Occipital lobe (tissue), 2 donors: ENCODE measurements around the gene TRAFD1. TPM values are rescaled to one million over a fixed set of nuclear protein-coding genes. Genes with fewer than 3 reads are reported as not detected.

Experiments used
- DNase-seq: peaks from one replicate; lab custom pipeline; 2025; lab: John Stamatoyannopoulos, UW
- total RNA-seq: library from RNA; depleted of rRNA; stranded (reverse); fragments of >200 nt; gene quantifications from one replicate; pipeline ENCODE4 v1.2.3, GENCODE V29; 2014

TRAFD1 gene
- total RNA-seq, 1 donor from 2014 or later = 46.5 TPM

- DNase-seq = no peak
Measured at GRCh38 chr12:112175361-112176155, 50.2 kb downstream of the TRAFD1 start.

DNA sequence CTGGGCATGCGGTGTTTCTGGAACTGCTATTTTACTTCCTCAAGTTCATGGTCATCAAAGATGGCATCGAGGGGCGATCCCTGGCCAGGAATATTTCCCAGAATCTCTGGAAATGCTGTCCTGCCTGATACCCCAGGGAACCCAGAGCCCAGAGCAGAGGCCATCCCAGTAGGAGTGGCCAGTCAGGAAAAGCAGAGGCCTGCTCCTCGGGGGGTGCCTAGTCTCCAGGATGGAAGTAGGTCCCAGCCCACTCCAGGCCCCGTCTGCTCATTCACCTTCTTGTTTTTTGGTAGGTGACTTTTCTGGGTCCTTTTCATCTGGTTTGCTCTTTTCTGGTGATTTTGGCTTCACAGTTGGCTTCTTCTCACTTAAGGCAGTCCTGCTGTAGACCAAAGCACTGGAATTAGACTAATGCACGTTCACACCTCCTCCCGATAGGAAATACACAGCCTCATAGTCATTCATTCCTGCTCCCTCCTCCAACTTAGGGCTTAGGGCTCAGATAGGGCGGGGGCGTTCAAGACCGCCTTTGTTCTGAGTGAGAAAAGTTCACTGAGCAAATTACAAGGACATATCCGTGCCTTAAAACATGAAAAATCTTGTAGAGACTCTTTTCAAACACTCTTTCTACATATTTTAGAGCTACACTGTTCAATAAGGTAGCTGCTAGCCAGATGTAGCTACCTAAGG lies 51.1 kb downstream of the TRAFD1 start:
- DNase-seq = no peak

DNA sequence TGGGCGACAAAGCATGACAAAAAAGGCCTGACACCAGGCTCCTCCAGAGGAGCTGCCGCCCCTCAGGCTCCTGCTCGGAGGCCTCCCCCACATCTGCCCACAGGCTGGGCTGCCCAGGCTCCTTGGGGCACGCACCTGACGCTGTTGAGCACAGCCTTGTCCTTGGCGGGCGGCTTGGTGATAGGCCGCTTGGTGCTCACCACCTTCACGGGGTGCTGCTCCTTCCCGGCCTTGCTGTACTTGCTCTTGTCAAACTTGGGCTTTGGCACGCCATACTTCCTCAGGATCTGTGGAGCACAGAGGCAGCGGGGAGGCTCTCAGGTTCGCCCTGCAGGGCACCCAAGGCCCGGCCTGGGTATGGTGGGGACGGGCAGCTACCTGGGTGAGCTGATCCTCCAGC lies 53.4 kb downstream of the TRAFD1 start:
- no peak for DNase-seq

DNA sequence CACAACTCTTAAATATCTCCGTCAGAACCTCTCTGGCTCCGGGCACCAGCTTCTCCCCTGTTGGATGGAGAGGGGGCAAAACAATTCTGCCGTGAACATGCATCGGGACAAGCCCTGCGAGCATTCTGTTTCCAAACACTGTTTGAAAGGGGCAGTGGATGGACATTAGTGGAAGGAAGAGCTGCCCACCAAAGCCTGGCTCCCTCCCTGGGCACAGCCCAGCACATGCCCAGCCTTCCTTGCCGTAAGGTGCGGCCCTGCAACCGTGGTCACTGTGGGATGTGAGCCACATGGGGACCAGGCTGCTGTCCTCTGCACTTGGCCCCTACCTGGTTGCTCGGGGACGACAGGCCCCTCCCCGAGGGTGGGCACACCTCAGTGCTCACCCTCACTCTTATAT lies 54.0 kb downstream of the TRAFD1 start:
- no peak for DNase-seq

GRCh38 chr12:112179916-112180315 lies 54.6 kb downstream of the TRAFD1 start:
- DNase-seq = no peak

GRCh38 chr12:112180422-112180821 lies 55.1 kb downstream of the TRAFD1 start:
- no peak for DNase-seq

GRCh38 chr12:112182499-112182898 lies 57.1 kb downstream of the TRAFD1 start:
- DNase-seq = peak; percentile 85

DNA sequence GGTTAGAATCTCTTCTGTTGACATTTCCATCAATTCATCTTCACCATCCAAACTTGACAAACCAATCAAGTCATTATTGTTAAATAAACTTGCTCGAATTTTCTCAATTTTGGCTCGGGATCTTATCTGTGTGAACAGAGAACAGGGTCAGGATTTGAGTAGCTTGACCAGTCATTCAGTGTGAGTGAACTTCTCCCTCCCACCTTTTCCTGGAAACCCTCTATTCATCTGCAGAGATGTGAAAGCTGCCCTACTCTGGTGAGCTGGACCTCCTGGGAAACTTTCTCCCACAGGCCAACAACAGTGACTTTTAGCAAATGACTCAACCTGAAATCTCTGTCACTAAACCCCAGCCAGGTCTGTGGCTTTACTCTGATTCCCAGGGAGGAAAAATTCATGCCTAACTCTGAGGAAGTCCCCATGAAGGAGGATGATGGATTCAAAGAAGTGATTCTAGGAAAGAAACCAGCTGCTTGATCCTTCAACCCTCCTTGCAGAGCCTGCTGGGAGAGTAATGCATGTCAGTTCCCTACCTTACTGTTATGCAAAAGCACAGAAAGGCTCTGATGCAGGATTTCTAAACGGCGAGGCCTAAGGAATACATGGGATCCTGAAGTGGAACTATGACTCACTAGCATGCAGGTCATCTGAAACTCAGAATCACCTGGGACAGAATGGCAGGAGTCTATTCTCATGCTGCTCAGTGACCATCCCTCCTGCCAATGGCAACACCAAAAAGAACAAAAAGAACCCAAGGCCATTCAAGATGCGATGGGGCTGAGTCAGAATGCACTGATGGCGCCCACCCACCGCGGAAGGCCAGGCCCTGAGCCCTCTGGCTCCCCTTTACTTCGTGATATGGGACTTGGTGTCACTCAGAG lies 58.0 kb downstream of the TRAFD1 start:
- DNase-seq = peak; percentile 52

GRCh38 chr12:112184056-112184887 lies 58.9 kb downstream of the TRAFD1 start:
- DNase-seq = no peak

GRCh38 chr12:112185093-112185923 lies 59.9 kb downstream of the TRAFD1 start:
- peak; percentile 23 for DNase-seq

GRCh38 chr12:112188130-112188830 lies 62.9 kb downstream of the TRAFD1 start:
- DNase-seq = no peak

GRCh38 chr12:112190231-112191025 lies 65.1 kb downstream of the TRAFD1 start:
- DNase-seq = no peak

DNA sequence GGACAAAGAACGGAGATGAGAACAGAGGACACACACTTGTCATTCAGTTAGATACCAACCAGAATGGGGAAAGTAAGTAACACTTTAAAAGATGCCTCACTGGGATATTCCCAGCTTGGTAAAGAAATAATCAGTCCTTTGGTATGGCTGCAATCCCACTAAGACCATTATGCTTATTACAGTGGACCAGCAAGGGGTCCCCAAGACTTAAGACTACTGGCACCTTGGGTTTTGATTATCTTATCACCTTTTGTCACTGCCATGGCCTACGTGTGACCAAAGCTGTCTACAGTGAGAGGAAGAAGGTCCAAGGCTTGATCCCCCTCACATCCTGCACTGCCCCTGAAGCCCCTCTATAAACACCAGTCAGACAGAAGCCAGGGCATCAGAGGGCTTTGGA lies 65.8 kb downstream of the TRAFD1 start:
- no peak for DNase-seq

GRCh38 chr12:112191840-112192321 lies 66.5 kb downstream of the TRAFD1 start:
- no peak for DNase-seq

DNA sequence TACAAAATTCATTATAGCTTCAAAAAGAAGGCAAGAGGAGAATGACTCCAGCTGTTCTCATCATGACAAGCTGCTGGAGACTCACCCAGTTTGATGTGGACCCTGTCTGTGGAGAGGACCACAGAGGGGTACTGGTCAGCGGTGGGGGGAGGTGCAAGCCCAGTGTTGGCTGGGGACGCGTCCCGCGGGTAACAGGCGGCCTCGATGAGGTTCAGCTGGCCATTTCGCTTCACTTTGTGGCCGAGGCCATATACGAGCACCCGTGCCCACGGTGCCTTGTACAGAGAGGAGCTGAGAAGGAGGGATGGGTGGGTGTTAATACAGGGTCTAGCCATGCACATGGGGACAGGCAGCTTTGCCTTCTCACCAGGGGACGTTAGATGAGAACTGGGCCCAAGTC lies 67.1 kb downstream of the TRAFD1 start:
- DNase-seq = no peak

DNA sequence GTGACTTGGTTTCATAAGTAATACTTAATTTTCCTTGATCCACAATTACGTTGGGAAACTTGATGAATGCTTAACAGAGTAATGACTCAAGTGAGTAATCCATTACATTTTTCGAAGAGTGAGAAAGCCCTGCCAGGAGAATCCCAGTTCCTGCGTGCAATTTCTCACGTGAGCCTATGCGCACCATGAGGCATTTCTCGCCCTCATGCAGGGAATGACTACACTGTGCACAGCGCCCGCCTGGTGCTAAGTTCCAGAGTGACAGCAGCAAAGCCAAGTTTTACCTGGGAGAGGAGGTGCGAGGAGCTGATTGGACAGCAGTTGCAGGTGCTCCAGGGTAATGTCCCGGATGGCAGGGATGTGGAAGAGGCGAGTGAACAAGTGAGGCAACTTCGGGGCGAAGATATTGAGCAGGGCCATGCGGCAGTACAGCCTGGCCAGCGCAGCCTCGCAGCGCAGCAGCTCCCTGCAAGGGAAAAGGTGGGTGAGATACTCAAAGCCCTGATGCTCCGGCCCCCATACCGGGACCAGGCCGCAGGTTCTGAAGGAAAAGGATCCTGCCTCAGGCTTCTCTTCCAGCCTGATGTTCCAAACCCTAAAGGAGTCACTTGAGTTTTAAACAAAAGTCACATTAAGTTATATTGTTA lies 69.4 kb downstream of the TRAFD1 start:
- DNase-seq = no peak

GRCh38 chr12:112196196-112196875 lies 71.0 kb downstream of the TRAFD1 start:
- no peak for DNase-seq
